ENCODE measurements around the gene CD300H. TPM values are rescaled to one million over a fixed set of nuclear protein-coding genes. Genes with fewer than 3 reads are reported as not detected.

Gene CD300H
- total RNA-seq, 1 experiment from 2014 or later, result not detected

- Histone ChIP-seq H3K27me3 (ENCODE audit: control insufficient read depth, insufficient read depth, low read length) (peaks cover 15% of the 10 kb centered on the region), H3K4me1 (ENCODE audit: control insufficient read depth, insufficient read depth, low read length) (no peaks in the 10 kb centered on the region), H3K27ac (ENCODE audit: low read length) (no peak overlapping the region), H3K9me3 (ENCODE audit: control insufficient read depth, insufficient read depth, low read depth, low read length) (no peaks in the 10 kb centered on the region), H3K36me3 (ENCODE audit: control insufficient read depth, insufficient read depth, low read length) (no peaks in the 10 kb centered on the region), H3K4me3 (ENCODE audit: low read depth in 2 of 2, low read length in 2 of 2) (no peak overlapping the region)
- no TSS peak for BruUV-seq (replicated peaks)
- intact Hi-C loops (cut with micrococcal nuclease; ENCODE audit: unreplicated experiment) (no loop called here), in situ Hi-C loops (cut with HindIII; ENCODE audit: low pct_unique_long_range_greater_than_20kb, low sequenced_read_pairs) (no loop called here)
- DNase-seq (ENCODE audit: low read depth, low spot score) (no peak), ATAC-seq (no peak)
- POLR2A ChIA-PET, result no interaction called here
- TF ChIP-seq CTCF (IDR thresholded peaks at IDR 0.05) (no peak), SIN3A (IDR thresholded peaks at IDR 0.05; ENCODE audit: borderline replicate concordance, insufficient read depth, low read depth, low read length) (no peak), TCF7L2 (IDR thresholded peaks at IDR 0.05; ENCODE audit: low read depth, low read length) (no peak), REST (IDR thresholded peaks at IDR 0.05; ENCODE audit: insufficient read depth in 1 of 2, low read depth in 2 of 2, low read length in 1 of 2) (no peak), POLR2AphosphoS5 (IDR thresholded peaks at IDR 0.05; ENCODE audit: low read depth, low read length) (no peak)
- CTCF ChIA-PET, result no interaction called here
Measured at GRCh38 chr17:74524653-74525464, 42.5 kb downstream of the CD300H start.

GRCh38 chr17:74523308-74523707, 44.0 kb downstream of the CD300H start:
- Histone ChIP-seq H3K36me3 (ENCODE audit: control insufficient read depth, insufficient read depth, low read length) (no peaks in the 10 kb centered on the region), H3K9me3 (ENCODE audit: control insufficient read depth, insufficient read depth, low read depth, low read length) (no peaks in the 10 kb centered on the region), H3K27ac (ENCODE audit: low read length) (no peak overlapping the region), H3K4me1 (ENCODE audit: control insufficient read depth, insufficient read depth, low read length) (no peaks in the 10 kb centered on the region), H3K4me3 (ENCODE audit: low read depth in 2 of 2, low read length in 2 of 2) (no peak overlapping the region), H3K27me3 (ENCODE audit: control insufficient read depth, insufficient read depth, low read length) (peaks cover 12% of the 10 kb centered on the region)
- intact Hi-C loops (cut with micrococcal nuclease; ENCODE audit: unreplicated experiment) (no loop called here), in situ Hi-C loops (cut with HindIII; ENCODE audit: low pct_unique_long_range_greater_than_20kb, low sequenced_read_pairs) (no loop called here)
- POLR2A ChIA-PET, result no interaction called here
- ATAC-seq (no peak), DNase-seq (ENCODE audit: low read depth, low spot score) (no peak)
- CTCF ChIA-PET, result no interaction called here
- no TSS peak for BruUV-seq (replicated peaks)
- TF ChIP-seq POLR2AphosphoS5 (IDR thresholded peaks at IDR 0.05; ENCODE audit: low read depth, low read length), result no peak
- no peak for TF ChIP-seq CTCF (IDR thresholded peaks at IDR 0.05)
- no peak for TF ChIP-seq REST (IDR thresholded peaks at IDR 0.05; ENCODE audit: insufficient read depth in 1 of 2, low read depth in 2 of 2, low read length in 1 of 2)
